Dermis blood vessel endothelial cell (primary cell): ENCODE results near the gene AIPL1. TPM values are rescaled to one million over a fixed set of nuclear protein-coding genes. Genes with fewer than 3 reads are reported as not detected.
A peak's percentile ranks its signal among the peaks of the same experiment; 100 is the strongest.

Experiments used
- DNase-seq: peaks from one replicate; pipeline ENCODE4 v3.0.0; 2010
- total RNA-seq: library from RNA; depleted of rRNA; stranded (reverse); fragments of >200 nt; gene quantifications from 2 replicates; pipeline ENCODE4 v1.2.3, GENCODE V29; 2014

The AIPL1 gene
- total RNA-seq, 1 donor from 2014 or later, result not detected

- DNase-seq, result peak; percentile 77
Observed at GRCh38 chr17:6413065-6413464, 21.9 kb downstream of the AIPL1 start.

- no peak for DNase-seq
Observed at GRCh38 chr17:6408735-6409134, 26.2 kb downstream of the AIPL1 start.

- DNase-seq, result no peak
Observed at GRCh38 chr17:6408276-6408675, 26.6 kb downstream of the AIPL1 start.

GRCh38 chr17:6402258-6402657 is 32.7 kb downstream of the AIPL1 start:
- no peak for DNase-seq

GRCh38 chr17:6398955-6399354 is 36.0 kb downstream of the AIPL1 start:
- DNase-seq, result no peak

GRCh38 chr17:6394055-6394606 is 40.8 kb downstream of the AIPL1 start:
- no peak for DNase-seq

- DNase-seq, result no peak
Observed at GRCh38 chr17:6393351-6393952, 41.5 kb downstream of the AIPL1 start.

- DNase-seq, result no peak
Observed at GRCh38 chr17:6392609-6393350, 42.1 kb downstream of the AIPL1 start.

- DNase-seq, result no peak
Observed at GRCh38 chr17:6388416-6388815, 46.5 kb downstream of the AIPL1 start.

GRCh38 chr17:6387858-6388257 is 47.1 kb downstream of the AIPL1 start:
- no peak for DNase-seq

GRCh38 chr17:6387442-6387841 is 47.5 kb downstream of the AIPL1 start:
- no peak for DNase-seq

- no peak for DNase-seq
Observed at GRCh38 chr17:6386041-6386630, 48.8 kb downstream of the AIPL1 start.

- DNase-seq, result no peak
Observed at GRCh38 chr17:6384481-6384880, 50.4 kb downstream of the AIPL1 start.

GRCh38 chr17:6381526-6382465 is 53.1 kb downstream of the AIPL1 start:
- no peak for DNase-seq

GRCh38 chr17:6380915-6381438 is 53.9 kb downstream of the AIPL1 start:
- no peak for DNase-seq

- DNase-seq, result no peak
Observed at GRCh38 chr17:6377906-6378305, 57.0 kb downstream of the AIPL1 start.

- no peak for DNase-seq
Observed at GRCh38 chr17:6376931-6377361, 58.0 kb downstream of the AIPL1 start.

- DNase-seq, result peak; percentile 34
Observed at GRCh38 chr17:6374761-6375312, 60.1 kb downstream of the AIPL1 start.

- no peak for DNase-seq
Observed at GRCh38 chr17:6374271-6374691, 60.6 kb downstream of the AIPL1 start.
